Mucosa of descending colon (tissue), 3 donors: ENCODE measurements around the gene UCP2. TPM values are rescaled to one million over a fixed set of nuclear protein-coding genes. Genes with fewer than 3 reads are reported as not detected.

Experiments used
- ATAC-seq: fragments of 200-7000 bp; cut with Tn5 transposase; one replicate; pipeline ENCODE4 v1.9.1; 2020; ENCODE audit warnings: mild to moderate bottlenecking, moderate library complexity
- DNase-seq, 3 donors: peaks; one replicate each; pipeline ENCODE4 v3.0.0-alpha.2; 2020
- H3K36me3 ChIP-seq: fragments of 200-600 bp; one replicate; pipeline ENCODE4 v1.8.0; 2021; ENCODE audit warnings: low read depth, mild to moderate bottlenecking
- H3K4me1 ChIP-seq: fragments of 200-600 bp; one replicate; pipeline ENCODE4 v1.8.0; 2021; ENCODE audit warnings: low read depth, mild to moderate bottlenecking
- H3K4me3 ChIP-seq: fragments of 200-600 bp; one replicate; pipeline ENCODE4 v1.8.0; 2021; ENCODE audit warnings: mild to moderate bottlenecking
- H3K9me3 ChIP-seq: fragments of 200-600 bp; one replicate; pipeline ENCODE4 v1.8.0; 2021; ENCODE audit warnings: mild to moderate bottlenecking
- intact Hi-C, 2 donors: fragments of 100-400 bp; cut with DNase I in 1 of 2; cut with micrococcal nuclease in 1 of 2; formaldehyde crosslinking; loops; one replicate each; pipeline versions ENCODE4 v1.11.0 to v1.11.1; 2022; cut with DNase I, micrococcal nuclease
- total RNA-seq, 3 donors: library from RNA; stranded (reverse); fragmentation: NEBNext Ultra II Directional in 2 of 3; extraction: Animal tissue kit (Norgen Biotek cat#: 25700) in 2 of 3; gene quantifications; one replicate each; pipeline versions ENCODE4 v1.2.1 to v1.2.4, GENCODE V29; 2021 to 2023
- TF ChIP-seq, protein P1 (sequence below): fragments of 200-600 bp; IDR thresholded peaks from one replicate; pipeline ENCODE4 v1.8.0; 2022; ENCODE audit warnings: antibody characterized with exemption, mild to moderate bottlenecking
- donor health status: DM: no; HTN: no; CAD: no; lungs with moderate emphysema.
- donor health status: DM: no; HTN: no; CAD: no.
- donor health status: DM: no; HTN: yes; CAD: no.

UCP2 gene
- total RNA-seq, 3 donors from 2014 or later: 36.4 to 61.3 (median 39.9) TPM

DNA sequence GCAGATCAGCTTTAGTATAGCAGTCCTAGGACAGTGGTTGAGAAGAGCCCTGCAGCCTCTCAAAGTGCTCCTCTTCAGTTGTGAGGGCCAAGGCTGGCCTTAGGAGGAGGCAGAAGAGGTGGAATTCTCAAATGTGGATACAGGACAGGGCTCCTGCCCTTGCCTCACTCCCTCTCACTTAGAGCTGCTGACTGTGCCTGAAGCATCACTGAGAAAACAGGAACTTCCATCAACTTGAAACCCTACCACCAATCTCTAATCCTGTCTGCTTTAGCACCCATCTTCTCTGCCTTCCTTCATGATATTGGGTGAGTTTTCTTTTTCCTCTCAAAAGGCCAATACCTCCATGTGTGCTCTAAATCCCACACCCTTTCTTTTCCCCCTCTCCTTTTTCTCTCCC is 40.6 kb upstream of the UCP2 start:
- intact Hi-C loops: no loop called here
- Histone ChIP-seq H3K4me3 (no peak overlapping the region), H3K9me3 (no peaks in the 10 kb centered on the region), H3K4me1 (peaks cover 33% of the 10 kb centered on the region), H3K36me3 (no peaks in the 10 kb centered on the region)
- DNase-seq (no peak), ATAC-seq (no peak)
- TF ChIP-seq, protein P1, sequence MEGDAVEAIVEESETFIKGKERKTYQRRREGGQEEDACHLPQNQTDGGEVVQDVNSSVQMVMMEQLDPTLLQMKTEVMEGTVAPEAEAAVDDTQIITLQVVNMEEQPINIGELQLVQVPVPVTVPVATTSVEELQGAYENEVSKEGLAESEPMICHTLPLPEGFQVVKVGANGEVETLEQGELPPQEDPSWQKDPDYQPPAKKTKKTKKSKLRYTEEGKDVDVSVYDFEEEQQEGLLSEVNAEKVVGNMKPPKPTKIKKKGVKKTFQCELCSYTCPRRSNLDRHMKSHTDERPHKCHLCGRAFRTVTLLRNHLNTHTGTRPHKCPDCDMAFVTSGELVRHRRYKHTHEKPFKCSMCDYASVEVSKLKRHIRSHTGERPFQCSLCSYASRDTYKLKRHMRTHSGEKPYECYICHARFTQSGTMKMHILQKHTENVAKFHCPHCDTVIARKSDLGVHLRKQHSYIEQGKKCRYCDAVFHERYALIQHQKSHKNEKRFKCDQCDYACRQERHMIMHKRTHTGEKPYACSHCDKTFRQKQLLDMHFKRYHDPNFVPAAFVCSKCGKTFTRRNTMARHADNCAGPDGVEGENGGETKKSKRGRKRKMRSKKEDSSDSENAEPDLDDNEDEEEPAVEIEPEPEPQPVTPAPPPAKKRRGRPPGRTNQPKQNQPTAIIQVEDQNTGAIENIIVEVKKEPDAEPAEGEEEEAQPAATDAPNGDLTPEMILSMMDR: no peak

GRCh38 chr11:74022546-74022945 is 39.9 kb upstream of the UCP2 start:
- intact Hi-C loops: no loop called here
- Histone ChIP-seq H3K36me3 (no peaks in the 10 kb centered on the region), H3K9me3 (no peaks in the 10 kb centered on the region), H3K4me3 (no peak overlapping the region), H3K4me1 (peaks cover 40% of the 10 kb centered on the region)
- no peak for DNase-seq
- ATAC-seq: no peak
- TF ChIP-seq, protein P1: no peak

GRCh38 chr11:74021998-74022397 is 39.4 kb upstream of the UCP2 start:
- peaks cover 40% of the 10 kb centered on the region for H3K4me1 ChIP-seq
- no peak for DNase-seq
- TF ChIP-seq, protein P1: no peak
- no peaks in the 10 kb centered on the region for H3K9me3 ChIP-seq
- intact Hi-C loops: no loop called here
- no peak overlapping the region for H3K4me3 ChIP-seq
- H3K36me3 ChIP-seq: no peaks in the 10 kb centered on the region
- ATAC-seq: no peak

- H3K4me3 ChIP-seq: no peak overlapping the region
- H3K9me3 ChIP-seq: no peaks in the 10 kb centered on the region
- H3K36me3 ChIP-seq: no peaks in the 10 kb centered on the region
- intact Hi-C loops: no loop called here
- TF ChIP-seq, protein P1: no peak
- H3K4me1 ChIP-seq: peaks cover 40% of the 10 kb centered on the region
- DNase-seq (no peak), ATAC-seq (no peak)
Measured at GRCh38 chr11:74020539-74020938, 37.9 kb upstream of the UCP2 start.

DNA sequence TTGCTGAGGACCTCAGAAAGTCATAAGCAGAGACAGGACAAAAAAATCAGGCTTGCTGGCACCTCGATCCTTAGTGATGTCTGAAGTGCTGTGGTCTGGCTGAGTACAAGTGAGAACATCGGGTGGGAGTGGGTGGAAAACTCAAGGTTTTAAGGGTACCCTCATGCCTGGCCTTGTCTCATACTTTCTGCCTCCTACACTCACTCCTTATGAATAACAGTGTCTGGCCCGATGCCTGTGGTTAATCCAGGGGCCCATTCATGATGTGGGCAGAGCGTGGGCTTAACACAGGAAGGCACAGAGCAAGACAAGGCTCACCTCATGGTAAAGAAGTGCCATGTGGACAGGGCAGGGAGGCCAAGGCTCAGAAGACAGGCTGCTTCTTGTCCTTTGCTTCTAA is 37.2 kb upstream of the UCP2 start:
- Histone ChIP-seq H3K9me3 (no peaks in the 10 kb centered on the region), H3K4me3 (no peak overlapping the region), H3K4me1 (peaks cover 40% of the 10 kb centered on the region), H3K36me3 (no peaks in the 10 kb centered on the region)
- intact Hi-C loops: no loop called here
- TF ChIP-seq, protein P1: no peak
- no peak for DNase-seq
- no peak for ATAC-seq

GRCh38 chr11:74019104-74019738 is 36.6 kb upstream of the UCP2 start:
- DNase-seq: peak in 2 of 3 donors; percentile 44 to 47

More at GRCh38 chr11:74019104-74019738, 36.6 kb upstream of the UCP2 start:
- no peaks in the 10 kb centered on the region for H3K36me3 ChIP-seq
- intact Hi-C loops: no loop called here
- no peaks in the 10 kb centered on the region for H3K9me3 ChIP-seq
- H3K4me1 ChIP-seq: peaks cover 38% of the 10 kb centered on the region
- no peak overlapping the region for H3K4me3 ChIP-seq
- TF ChIP-seq, protein P1: no peak
- peak; percentile 55 for ATAC-seq
